Psoas muscle (tissue), 8 donors: ENCODE measurements around the gene SIGLEC10. TPM values are rescaled to one million over a fixed set of nuclear protein-coding genes. Genes with fewer than 3 reads are reported as not detected.
A peak's percentile ranks its signal among the peaks of the same experiment; 100 is the strongest.

Experiments used
- ATAC-seq, 4 donors: fragments of 200-7000 bp; cut with Tn5 transposase; one replicate each; pipeline ENCODE4 v1.9.1; 2020; ENCODE audit warnings: moderate library complexity in 3 of 4, mild to moderate bottlenecking in 2 of 4
- DNase-seq, 2 donors: peaks; one replicate each; pipeline ENCODE4 v3.0.0-alpha.2; 2020
- H3K27ac ChIP-seq: fragments of 200-600 bp; one replicate; pipeline ENCODE4 v1.8.0; 2022
- H3K27me3 ChIP-seq, 3 donors: fragments of 200-600 bp in 1 of 3; one replicate each; pipeline versions ENCODE4 v1.6.1 to v1.8.0; 2013 to 2022; ENCODE audit warnings: low read length in 2 of 3, mild to moderate bottlenecking in 2 of 3, moderate library complexity in 1 of 3; ENCODE audit not compliant: insufficient read depth in 3 of 3
- H3K36me3 ChIP-seq, 2 donors: fragments of 200-600 bp in 1 of 2; one replicate each; pipeline versions ENCODE4 v1.6.1 to v1.8.0; 2013 to 2022; ENCODE audit warnings: low read depth in 1 of 2, mild to moderate bottlenecking in 1 of 2, moderate library complexity in 1 of 2; ENCODE audit not compliant: insufficient read depth in 1 of 2
- H3K4me1 ChIP-seq: fragments of 200-600 bp; one replicate; pipeline ENCODE4 v1.8.0; 2022
- H3K4me3 ChIP-seq: fragments of 200-600 bp; one replicate; pipeline ENCODE4 v1.8.0; 2022; ENCODE audit warnings: mild to moderate bottlenecking
- H3K9me3 ChIP-seq: fragments of 200-600 bp; one replicate; pipeline ENCODE4 v1.8.0; 2022
- WGBS, 3 donors: extraction: QIAGEN DNeasy Blood & Tissue Kit; methylation state at CpG; one replicate each; pipeline versions ENCODE4 v1.1.6 to v1.1.7; 2013; 5-methylcytosine and 5-hydroxymethylcytosine counted together
- intact Hi-C, 2 donors: fragments of 100-400 bp; cut with DNase I; formaldehyde crosslinking; loops; one replicate each; pipeline versions ENCODE4 v1.11.0 to v1.14.2; 2022
- polyA plus RNA-seq, 3 donors: library from polyadenylated mRNA; stranded (reverse); fragments of 200-250 nt; gene quantifications; one replicate each; pipeline ENCODE4 v1.2.3, GENCODE V29; 2013
- total RNA-seq, 4 donors: library from RNA; stranded (reverse); fragmentation: NEBNext Ultra II Directional in 2 of 4; extraction: Animal tissue kit (Norgen Biotek cat#: 25700) in 2 of 4; gene quantifications; one replicate each; pipeline versions ENCODE4 v1.2.1 to v1.2.4, GENCODE V29; 2021 to 2023
- TF ChIP-seq, protein P1 (sequence below): fragments of 200-600 bp; IDR thresholded peaks from one replicate; pipeline ENCODE4 v1.8.0; 2022; ENCODE audit warnings: antibody characterized with exemption
- donor health status: healthy with polysubstance abuse.
- donor health status: DM: no; HTN: no; CAD: no; lungs with moderate emphysema.
- donor health status: Bipolar disorder and iron deficiency.
- donor health status: healthy.
- donor health status: DM: yes; HTN: yes; CAD: no.
- donor health status: DM: no; HTN: no; CAD: no.
- donor health status: DM: no; HTN: no; CAD: no.
- donor health status: DM: yes; HTN: yes; CAD: no.

The SIGLEC10 gene
- total and polyA plus RNA-seq, 7 donors, result 0.09 to 1.1 (median 0.73) TPM

DNA sequence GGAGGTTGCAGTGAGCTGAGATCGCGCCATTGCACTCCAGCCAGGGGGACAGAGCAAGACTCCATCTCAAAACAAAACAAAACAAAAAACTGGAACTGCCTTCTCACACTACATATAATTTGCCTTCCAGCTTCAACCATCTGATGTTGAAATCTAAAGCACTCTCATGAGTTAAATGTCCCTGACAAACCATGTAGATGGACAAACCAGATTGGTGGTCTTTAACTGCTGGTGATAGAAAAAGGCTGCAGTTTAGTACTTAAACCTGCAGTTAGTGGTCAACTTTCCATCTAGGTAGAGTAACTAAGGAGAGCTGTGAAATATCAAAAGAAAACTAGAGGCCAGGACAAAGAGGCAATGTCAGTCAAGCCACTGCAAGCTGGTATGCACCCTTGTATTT, 21.3 kb downstream of the SIGLEC10 start:
- 94 to 99% (median 96%) methylated on average over 2 of the region's 2 CpGs for WGBS, 3 donors
- TF ChIP-seq, protein P1, sequence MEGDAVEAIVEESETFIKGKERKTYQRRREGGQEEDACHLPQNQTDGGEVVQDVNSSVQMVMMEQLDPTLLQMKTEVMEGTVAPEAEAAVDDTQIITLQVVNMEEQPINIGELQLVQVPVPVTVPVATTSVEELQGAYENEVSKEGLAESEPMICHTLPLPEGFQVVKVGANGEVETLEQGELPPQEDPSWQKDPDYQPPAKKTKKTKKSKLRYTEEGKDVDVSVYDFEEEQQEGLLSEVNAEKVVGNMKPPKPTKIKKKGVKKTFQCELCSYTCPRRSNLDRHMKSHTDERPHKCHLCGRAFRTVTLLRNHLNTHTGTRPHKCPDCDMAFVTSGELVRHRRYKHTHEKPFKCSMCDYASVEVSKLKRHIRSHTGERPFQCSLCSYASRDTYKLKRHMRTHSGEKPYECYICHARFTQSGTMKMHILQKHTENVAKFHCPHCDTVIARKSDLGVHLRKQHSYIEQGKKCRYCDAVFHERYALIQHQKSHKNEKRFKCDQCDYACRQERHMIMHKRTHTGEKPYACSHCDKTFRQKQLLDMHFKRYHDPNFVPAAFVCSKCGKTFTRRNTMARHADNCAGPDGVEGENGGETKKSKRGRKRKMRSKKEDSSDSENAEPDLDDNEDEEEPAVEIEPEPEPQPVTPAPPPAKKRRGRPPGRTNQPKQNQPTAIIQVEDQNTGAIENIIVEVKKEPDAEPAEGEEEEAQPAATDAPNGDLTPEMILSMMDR, result no peak
- DNase-seq (no peak), ATAC-seq (no peak)
- intact Hi-C loops, result no loop called here
- Histone ChIP-seq H3K4me1 (peaks cover 8% of the 10 kb centered on the region), H3K9me3 (no peaks in the 10 kb centered on the region), H3K4me3 (no peak overlapping the region), H3K36me3 (no peaks in the 10 kb centered on the region), H3K27ac (no peak overlapping the region), H3K27me3 (peaks cover 0 to 3% (median 0%) of the 10 kb centered on the region in 3 donors)

DNA sequence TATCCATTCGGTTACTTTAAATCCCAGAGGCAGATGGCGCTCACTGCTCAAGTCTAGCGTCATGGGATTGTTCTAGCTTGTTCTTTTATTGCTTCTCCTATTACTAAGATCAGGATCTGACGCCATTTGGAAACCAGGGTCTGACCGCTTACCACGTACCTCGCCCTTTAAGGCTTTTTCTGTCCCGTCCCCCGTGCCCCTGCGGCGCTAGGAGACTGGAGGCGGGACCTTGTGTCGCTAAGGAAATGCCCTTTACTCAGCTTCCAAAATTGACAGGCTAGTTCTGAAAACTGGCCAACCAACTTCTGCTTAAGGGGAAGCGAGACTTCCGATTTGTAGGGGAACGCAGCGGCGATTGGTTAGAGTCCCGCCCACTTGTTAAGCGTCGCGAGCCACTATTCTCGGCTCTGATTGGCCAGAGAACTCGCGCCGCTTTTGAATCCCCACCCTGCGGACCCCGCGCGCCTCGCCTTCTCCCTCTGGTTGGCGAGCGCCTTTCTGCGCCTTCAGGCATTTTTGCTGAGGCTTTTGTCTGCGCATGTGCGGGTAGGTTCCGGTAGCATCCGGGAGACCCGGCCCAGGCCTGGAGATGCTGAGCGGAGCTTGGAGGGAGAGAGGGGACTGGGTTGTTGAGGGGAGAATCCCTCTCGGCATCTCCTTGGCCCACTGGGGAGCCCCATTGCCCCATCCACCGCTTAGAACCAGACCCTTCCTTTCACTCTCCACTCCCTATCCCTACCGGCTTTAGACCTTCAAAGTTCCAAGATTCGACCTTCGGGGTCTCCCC, 23.2 kb downstream of the SIGLEC10 start:
- intact Hi-C loops, result loop anchor here in 1 of 2 donors (2.0 kb wide), 1 partner anchor 21 kb away; the partner anchor contains the start of gene NKG7
- Histone ChIP-seq H3K4me1 (peaks cover 8% of the 10 kb centered on the region), H3K27ac (peak overlapping the region; percentile 67), H3K27me3 (peaks cover 0 to 3% (median 0%) of the 10 kb centered on the region in 3 donors), H3K36me3 (no peaks in the 10 kb centered on the region), H3K9me3 (no peaks in the 10 kb centered on the region), H3K4me3 (peak overlapping the region; percentile 56)
- TF ChIP-seq, protein P1, result peak; percentile 7
- ATAC-seq (peak; percentile 97 to 98 (median 98)), DNase-seq (peak; percentile 92)
- 1 to 2% (median 1%) methylated on average over 45 of the region's 45 CpGs for WGBS, 3 donors

DNA sequence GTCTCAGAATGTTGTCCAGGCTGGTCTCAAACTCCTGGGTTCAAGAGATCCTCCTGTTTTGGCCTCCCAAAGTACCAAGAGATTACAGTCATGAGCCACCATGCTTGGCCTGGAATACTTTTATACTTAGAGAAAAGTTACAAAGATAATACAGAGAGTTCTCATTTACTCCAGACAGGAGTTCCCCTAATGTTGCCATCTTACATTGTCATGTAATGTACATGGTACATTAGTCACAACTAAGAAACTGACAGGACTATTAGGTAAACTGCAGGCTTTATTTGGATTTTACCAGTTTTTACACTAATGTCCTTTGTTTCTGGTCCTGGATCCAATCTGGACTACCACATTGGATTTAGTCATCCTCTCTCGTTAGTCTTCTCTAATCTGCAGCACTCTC, 24.7 kb downstream of the SIGLEC10 start:
- ATAC-seq (no peak), DNase-seq (no peak)
- Histone ChIP-seq H3K27ac (no peak overlapping the region), H3K4me1 (peaks cover 8% of the 10 kb centered on the region), H3K4me3 (no peak overlapping the region), H3K9me3 (no peaks in the 10 kb centered on the region), H3K36me3 (no peaks in the 10 kb centered on the region), H3K27me3 (peaks cover 0 to 3% (median 0%) of the 10 kb centered on the region in 3 donors)
- WGBS, 3 donors, result 62 to 94% (median 86%) methylated on average over 1 of the region's 1 CpG
- intact Hi-C loops, result no loop called here
- TF ChIP-seq, protein P1, result no peak

DNA sequence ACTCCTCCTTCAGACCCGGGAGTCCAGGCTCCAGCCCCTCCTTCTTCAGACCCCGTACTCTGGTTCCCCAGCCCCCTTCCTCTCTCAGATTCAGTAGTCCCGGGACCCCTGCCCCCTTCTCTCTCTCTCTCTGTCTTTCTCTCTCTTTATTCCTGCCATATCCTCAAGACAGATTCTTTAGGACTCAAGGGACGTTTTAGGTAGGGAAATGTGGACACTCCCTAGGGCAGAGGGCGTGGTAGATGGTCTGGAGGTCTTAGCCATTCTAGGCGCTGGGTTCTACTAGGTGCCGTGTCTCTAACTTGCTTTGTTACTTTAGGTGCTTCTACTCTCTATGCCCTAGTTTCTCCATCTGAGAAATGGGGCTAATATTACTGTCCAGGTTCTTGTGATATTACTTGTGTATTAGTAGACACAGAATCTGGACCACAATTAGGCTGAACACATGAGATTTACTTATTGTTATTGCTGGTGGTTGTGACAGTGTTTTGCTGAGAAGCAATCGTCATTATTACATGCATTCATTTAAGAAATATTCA, 26.3 kb downstream of the SIGLEC10 start:
- no peak for ATAC-seq
- Histone ChIP-seq H3K4me1 (peaks cover 8% of the 10 kb centered on the region), H3K27ac (no peak overlapping the region), H3K27me3 (peaks cover 0 to 3% (median 0%) of the 10 kb centered on the region in 3 donors), H3K9me3 (no peaks in the 10 kb centered on the region), H3K4me3 (no peak overlapping the region), H3K36me3 (no peaks in the 10 kb centered on the region)
- TF ChIP-seq, protein P1, result no peak
- 66 to 69% (median 69%) methylated on average over 8 of the region's 8 CpGs for WGBS, 3 donors
- intact Hi-C loops, result no loop called here
- DNase-seq, result no peak
